Superior temporal gyrus (tissue), 1 donor: Measurements from ENCODE around the gene TMEM11.

ENCODE experiments used
- DNase-seq: peaks from one replicate; pipeline ENCODE4 v3.0.0-alpha.2; 2016; ENCODE audit errors: extremely low spot score

The TMEM11 gene

DNA sequence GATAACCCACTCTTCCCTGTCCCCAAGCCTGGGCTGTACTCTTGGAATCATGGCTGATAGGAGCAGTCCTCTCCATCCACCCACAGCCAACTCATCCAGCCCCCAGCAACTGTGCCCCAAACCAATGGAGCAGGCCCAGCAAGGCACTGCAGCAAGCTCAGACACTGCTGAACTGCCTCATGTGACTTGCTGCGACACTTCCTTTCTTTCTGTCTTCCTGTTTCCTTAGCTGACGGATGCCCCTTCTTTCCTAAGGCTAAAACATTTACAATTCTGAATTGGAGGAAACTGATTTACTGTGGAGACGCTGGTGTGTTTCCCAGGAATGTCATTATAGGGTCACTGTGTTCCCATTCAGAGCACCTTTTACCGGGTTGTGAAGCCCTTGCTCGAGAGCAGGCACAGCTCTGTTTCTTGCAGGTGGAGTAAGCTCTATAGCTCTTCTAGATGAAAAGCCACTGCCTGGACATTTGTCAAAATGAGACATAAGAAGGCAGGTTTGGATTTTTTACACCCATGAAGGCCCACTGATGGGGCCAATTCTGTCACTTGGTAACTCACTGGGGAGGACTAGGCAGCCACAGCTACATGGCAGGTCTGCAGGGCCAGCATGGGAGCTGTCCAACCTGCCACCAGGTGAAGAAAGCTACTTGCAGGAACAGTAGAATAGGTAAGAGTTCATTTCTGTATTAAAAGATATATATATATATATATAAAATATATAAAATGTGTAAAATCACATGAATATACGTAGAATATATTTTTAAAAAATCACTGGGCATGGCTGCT is 27.4 kb downstream of the TMEM11 start:
- no peak for DNase-seq

- no peak for DNase-seq
These were observed 28.9 kb downstream of the TMEM11 start for GRCh38 chr17:21185061-21185460.

- no peak for DNase-seq
These were observed 29.4 kb downstream of the TMEM11 start for GRCh38 chr17:21184570-21184969.

GRCh38 chr17:21183468-21183867 is 30.5 kb downstream of the TMEM11 start:
- DNase-seq: no peak

DNA sequence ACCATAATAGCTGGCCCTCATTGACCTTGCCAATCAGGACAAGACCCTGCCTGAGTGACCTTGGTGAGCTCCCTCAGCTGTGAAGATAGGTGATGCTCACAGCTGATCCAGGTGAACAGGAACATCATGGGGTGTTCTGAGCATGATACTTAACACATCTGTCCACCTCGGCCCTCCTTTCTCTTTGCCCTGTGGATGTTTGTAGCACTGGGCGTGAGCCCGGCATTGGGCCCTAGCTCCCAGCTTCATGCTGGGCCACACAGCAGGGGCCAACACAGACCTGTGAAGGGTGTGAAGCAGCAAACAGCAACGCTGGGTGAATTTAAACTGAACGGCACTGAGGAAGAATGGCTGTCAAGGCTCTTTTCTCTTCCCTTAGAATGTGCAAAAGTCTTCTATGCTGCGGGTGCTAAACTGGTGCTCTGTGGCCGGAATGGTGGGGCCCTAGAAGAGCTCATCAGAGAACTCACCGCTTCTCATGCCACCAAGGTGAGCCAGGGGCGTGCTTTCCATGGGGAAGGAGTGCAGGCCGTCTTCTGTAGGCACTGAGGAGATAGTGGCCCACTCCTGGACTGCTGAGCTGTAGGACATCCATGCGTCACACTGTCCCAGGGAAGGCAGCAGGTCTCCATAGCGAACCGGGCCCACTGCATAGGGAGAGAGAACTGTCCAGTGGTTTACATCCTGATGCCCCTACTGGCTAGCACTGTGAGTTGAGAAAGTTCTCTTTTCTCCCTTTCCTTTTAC is 35.9 kb downstream of the TMEM11 start:
- DNase-seq: no peak

DNA sequence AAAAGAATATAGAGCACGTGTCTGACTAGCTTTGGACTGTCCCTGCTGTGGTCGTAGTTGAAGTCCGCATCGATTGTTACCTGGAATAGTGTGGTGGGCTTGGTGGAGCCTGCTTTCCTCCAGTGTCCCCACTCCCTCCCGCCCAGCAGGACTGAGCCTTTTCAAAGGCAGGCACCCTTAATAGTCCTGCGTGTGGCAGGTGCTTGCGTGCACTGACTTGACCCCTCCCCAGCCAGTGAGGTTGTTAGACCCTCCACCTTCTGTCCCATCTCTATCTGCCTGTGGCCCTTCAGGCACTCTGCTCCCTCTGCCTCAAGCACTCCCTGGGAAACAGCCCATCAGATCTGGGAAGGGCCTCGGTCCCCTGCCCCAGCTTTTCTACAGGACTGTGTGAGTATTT is 36.6 kb downstream of the TMEM11 start:
- no peak for DNase-seq

DNA sequence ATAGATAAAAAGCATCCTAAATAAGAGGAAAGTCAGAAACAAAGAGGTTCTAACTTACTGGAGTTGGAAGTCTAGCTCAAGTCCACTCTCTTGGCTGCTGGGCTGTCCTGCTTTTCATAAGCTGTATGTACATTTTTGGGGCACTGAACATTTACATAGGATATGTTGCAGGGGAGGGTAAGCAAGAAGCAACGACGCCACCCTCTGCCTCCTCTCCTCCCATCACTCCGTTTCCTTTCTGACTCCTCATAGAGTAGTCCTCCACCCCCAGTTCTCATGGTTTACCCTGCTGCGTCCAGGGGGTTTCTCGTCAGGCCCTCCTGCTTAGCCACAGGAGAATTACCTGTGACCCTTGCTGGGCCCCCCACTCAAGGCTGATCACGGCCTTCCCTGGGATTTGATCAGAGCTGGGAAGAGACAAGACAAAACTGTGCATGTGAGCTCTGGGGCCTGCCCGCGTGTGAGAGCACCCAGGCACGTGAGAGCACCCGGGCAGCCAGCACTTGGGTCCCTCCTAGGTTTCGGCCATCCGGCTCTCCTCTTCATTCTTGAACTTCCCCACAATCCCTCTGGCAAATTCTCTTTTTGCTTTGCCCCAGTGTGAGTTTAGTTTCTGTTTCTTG is 37.1 kb downstream of the TMEM11 start:
- DNase-seq: no peak

GRCh38 chr17:21174713-21175112 is 39.2 kb downstream of the TMEM11 start:
- DNase-seq: no peak

DNA sequence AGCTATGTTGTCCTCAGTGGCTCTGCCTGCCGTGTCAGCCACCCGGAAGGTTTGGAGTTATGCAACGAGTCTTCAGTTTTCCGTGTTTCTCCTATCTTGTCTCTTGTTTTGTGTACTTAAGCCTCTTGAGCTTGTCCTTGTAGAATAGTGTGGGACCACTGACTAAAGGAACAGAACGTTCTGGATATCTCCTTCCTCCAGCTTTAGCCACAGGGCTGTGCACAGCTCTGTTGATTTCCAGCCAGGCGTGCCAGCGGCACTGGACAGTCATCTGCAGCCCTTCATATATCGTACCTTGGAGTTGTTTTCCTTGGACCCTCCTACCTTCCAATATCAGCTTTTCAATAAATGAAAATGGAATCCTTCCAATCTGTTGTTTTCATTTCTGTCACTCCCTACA is 39.8 kb downstream of the TMEM11 start:
- DNase-seq: no peak

- DNase-seq: no peak
These were observed 40.4 kb downstream of the TMEM11 start for GRCh38 chr17:21173543-21173942.

DNA sequence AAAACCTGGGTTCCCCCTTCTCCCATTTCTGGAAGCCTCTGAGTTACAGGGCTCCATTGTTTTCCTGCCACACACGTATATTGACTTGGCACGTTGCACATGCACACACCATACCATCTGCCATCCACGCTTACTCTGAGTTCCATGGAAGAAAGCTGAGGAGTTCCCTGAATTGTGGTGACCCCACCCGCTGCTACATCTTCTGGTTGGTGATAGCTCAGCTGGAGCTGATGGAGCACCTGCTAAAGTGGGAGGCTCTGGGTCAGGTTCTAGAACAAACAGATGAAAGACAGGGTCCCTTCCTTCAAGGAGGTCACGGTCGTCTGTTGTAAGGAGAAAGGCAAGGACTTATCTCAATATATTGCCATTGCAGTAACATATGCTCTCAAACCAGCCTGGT is 41.1 kb downstream of the TMEM11 start:
- no peak for DNase-seq

- no peak for DNase-seq
These were observed 41.9 kb downstream of the TMEM11 start for GRCh38 chr17:21171970-21172510.

GRCh38 chr17:21171309-21171922 is 42.5 kb downstream of the TMEM11 start:
- DNase-seq: no peak

- no peak for DNase-seq
These were observed 43.2 kb downstream of the TMEM11 start for GRCh38 chr17:21170809-21171208.

GRCh38 chr17:21169496-21169895 is 44.5 kb downstream of the TMEM11 start:
- no peak for DNase-seq

GRCh38 chr17:21168555-21168865 is 45.5 kb downstream of the TMEM11 start:
- DNase-seq: no peak

DNA sequence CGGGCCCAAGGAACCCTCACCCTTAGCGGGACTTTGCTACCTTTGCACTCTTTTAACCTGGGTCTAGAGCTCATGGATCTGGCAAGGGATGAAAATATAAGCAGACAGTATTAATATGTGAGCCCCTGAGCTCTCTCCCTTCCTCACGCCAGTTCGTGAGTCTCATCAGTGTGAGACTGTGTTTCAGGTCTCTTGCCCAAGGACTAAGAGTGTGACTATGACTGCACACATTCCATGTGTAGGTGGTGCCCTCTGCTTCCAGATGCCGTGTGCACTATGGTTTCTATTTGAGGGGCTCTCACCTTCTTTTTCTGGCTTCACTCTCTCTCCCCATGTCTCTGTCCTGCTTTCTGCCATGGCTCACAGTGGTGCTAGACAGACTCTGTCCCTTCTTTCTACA is 46.7 kb downstream of the TMEM11 start:
- no peak for DNase-seq

DNA sequence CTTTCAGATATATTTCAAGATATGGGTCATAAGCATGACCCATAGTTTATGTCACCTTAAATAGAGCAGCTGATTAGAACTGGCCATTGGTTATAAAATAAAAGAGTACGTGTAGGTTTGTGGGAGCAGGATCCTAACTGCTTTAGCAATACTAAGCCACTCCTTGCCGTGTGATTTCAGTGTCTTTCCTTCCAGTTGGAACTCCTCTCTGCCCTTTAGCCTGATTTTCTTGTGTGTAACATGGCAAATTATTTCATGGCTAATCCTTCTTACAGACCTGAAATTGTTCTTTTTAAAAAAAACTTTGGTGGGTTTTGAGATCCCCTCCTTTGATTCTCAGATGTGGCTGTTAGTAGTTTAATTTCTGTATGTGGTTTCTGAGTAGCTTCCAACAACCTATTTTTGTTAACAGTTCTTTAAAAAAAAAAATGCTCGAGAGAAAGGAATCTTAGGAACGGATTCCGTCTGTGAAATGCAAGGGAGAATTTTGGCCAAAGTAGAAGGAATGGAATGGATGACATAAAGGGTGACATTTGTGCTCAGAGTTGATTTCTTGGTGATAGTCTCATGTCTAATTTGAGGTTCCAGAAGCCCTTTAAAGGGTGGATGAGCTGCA is 47.3 kb downstream of the TMEM11 start:
- peak; percentile 45 for DNase-seq

GRCh38 chr17:21165922-21166594 is 47.9 kb downstream of the TMEM11 start:
- no peak for DNase-seq

GRCh38 chr17:21164620-21165019 is 49.3 kb downstream of the TMEM11 start:
- no peak for DNase-seq

- no peak for DNase-seq
These were observed 49.7 kb downstream of the TMEM11 start for GRCh38 chr17:21164216-21164615.
